Measurements from ENCODE around the gene SBSN. TPM values are rescaled to one million over a fixed set of nuclear protein-coding genes. Genes with fewer than 3 reads are reported as not detected.

The SBSN gene
- total RNA-seq, 1 experiment from 2014 or later = 0.39 TPM

DNA sequence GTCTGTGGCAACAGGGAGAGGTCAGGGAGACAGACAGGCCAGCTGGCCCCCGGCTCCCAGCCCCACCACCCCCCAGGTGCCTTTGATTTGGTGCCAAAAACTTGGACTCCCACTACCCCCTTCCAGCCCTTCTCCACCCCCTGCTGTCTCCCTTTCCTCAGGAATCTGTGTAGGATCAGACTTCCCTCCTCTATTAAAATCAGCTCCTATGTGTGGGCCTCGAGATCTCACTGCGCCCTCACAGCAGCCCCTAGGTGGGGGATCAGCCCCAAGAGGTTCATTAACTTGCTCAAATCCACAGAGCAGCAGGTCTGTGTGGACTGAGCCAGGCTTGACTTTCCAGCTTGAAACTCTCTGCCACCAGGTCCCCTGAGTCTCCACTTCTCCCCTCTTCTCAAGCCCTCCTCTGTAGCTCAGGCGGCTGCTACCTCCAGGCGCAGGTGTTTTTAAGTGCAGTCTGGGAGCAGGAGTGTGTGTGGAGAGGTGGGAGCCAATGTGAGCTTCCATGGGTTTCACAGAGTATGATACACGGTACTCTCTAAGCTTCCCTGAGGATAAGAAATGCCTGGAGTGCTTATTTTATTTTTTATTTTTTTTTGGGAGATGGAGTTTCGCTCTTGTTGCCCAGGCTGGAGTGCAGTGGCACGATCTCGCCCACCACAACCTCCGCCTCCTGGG, 6.8 kb upstream of the SBSN start:
- H3K4me1 ChIP-seq (ENCODE audit: control insufficient read depth, insufficient read depth, low read length) = peaks cover 4% of the 10 kb centered on the region; the same call in 1 of the 2 replicates
- no peaks in the 10 kb centered on the region for H3K27me3 ChIP-seq (ENCODE audit: control insufficient read depth, insufficient read depth, low read length)
- ATAC-seq (no peak), DNase-seq (ENCODE audit: low read depth, low spot score) (no peak)
- intact Hi-C loops (cut with micrococcal nuclease; ENCODE audit: unreplicated experiment) (no loop called here), in situ Hi-C loops (cut with HindIII; ENCODE audit: low pct_unique_long_range_greater_than_20kb, low sequenced_read_pairs) (no loop called here)
- no TSS peak for BruUV-seq (replicated peaks)
- POLR2A ChIA-PET = no interaction called here
- no peaks in the 10 kb centered on the region for H3K36me3 ChIP-seq (ENCODE audit: control insufficient read depth, insufficient read depth, low read length)
- TF ChIP-seq SIN3A (IDR thresholded peaks at IDR 0.05; ENCODE audit: borderline replicate concordance, insufficient read depth, low read depth, low read length) = no peak
- TF ChIP-seq, protein P1, sequence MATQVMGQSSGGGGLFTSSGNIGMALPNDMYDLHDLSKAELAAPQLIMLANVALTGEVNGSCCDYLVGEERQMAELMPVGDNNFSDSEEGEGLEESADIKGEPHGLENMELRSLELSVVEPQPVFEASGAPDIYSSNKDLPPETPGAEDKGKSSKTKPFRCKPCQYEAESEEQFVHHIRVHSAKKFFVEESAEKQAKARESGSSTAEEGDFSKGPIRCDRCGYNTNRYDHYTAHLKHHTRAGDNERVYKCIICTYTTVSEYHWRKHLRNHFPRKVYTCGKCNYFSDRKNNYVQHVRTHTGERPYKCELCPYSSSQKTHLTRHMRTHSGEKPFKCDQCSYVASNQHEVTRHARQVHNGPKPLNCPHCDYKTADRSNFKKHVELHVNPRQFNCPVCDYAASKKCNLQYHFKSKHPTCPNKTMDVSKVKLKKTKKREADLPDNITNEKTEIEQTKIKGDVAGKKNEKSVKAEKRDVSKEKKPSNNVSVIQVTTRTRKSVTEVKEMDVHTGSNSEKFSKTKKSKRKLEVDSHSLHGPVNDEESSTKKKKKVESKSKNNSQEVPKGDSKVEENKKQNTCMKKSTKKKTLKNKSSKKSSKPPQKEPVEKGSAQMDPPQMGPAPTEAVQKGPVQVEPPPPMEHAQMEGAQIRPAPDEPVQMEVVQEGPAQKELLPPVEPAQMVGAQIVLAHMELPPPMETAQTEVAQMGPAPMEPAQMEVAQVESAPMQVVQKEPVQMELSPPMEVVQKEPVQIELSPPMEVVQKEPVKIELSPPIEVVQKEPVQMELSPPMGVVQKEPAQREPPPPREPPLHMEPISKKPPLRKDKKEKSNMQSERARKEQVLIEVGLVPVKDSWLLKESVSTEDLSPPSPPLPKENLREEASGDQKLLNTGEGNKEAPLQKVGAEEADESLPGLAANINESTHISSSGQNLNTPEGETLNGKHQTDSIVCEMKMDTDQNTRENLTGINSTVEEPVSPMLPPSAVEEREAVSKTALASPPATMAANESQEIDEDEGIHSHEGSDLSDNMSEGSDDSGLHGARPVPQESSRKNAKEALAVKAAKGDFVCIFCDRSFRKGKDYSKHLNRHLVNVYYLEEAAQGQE (IDR thresholded peaks at IDR 0.05; ENCODE audit: insufficient read depth in 1 of 2, low read depth in 2 of 2, low read length in 1 of 2) = no peak
- no peak for TF ChIP-seq TCF7L2 (IDR thresholded peaks at IDR 0.05; ENCODE audit: low read depth, low read length)
- TF ChIP-seq, protein P2, sequence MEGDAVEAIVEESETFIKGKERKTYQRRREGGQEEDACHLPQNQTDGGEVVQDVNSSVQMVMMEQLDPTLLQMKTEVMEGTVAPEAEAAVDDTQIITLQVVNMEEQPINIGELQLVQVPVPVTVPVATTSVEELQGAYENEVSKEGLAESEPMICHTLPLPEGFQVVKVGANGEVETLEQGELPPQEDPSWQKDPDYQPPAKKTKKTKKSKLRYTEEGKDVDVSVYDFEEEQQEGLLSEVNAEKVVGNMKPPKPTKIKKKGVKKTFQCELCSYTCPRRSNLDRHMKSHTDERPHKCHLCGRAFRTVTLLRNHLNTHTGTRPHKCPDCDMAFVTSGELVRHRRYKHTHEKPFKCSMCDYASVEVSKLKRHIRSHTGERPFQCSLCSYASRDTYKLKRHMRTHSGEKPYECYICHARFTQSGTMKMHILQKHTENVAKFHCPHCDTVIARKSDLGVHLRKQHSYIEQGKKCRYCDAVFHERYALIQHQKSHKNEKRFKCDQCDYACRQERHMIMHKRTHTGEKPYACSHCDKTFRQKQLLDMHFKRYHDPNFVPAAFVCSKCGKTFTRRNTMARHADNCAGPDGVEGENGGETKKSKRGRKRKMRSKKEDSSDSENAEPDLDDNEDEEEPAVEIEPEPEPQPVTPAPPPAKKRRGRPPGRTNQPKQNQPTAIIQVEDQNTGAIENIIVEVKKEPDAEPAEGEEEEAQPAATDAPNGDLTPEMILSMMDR (IDR thresholded peaks at IDR 0.05) = no peak
- no peak for TF ChIP-seq POLR2AphosphoS5 (IDR thresholded peaks at IDR 0.05; ENCODE audit: low read depth, low read length)
- no peaks in the 10 kb centered on the region for H3K9me3 ChIP-seq (ENCODE audit: control insufficient read depth, insufficient read depth, low read depth, low read length)
- H3K4me3 ChIP-seq (ENCODE audit: low read depth in 2 of 2, low read length in 2 of 2) = no peak overlapping the region
- H3K27ac ChIP-seq (ENCODE audit: low read length) = no peak overlapping the region
- CTCF ChIA-PET = interaction anchor here (0.6 kb wide), 1 partner anchor 181 kb away, joined by 3 read pairs; no protein-coding TSS in a partner anchor

DNA sequence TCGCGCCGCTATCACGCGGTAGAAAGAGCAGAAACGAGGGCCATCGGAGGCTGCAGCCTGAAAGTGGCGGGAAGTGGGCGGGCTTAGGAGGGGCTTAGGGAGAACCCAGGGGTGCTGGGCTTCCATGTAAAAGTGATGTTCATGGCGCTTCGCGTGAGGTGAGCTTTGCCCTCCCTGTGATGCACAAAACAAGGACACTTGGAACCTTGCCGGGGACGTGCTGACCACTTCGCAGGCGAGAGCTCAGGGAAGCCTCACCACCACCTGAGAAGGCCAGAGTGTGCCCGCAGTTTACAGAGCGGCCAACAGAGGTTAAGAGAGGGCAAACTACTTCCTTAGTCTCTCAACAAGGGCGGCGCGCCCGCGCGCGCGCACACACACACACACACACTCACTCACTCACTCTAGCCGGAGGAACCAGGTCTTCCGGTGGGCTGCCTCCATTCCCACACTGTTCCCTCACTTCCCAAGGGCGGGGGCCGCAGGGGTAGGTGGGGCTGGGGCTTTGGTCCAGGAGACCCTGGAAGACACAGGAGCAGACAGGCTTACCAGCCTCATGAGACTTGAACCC, 5.8 kb upstream of the SBSN start:
- peak; percentile 63 for ATAC-seq
- Histone ChIP-seq H3K4me3 (ENCODE audit: low read depth in 2 of 2, low read length in 2 of 2) (no peak overlapping the region), H3K4me1 (ENCODE audit: control insufficient read depth, insufficient read depth, low read length) (peaks cover 4% of the 10 kb centered on the region; the same call in 1 of the 2 replicates), H3K36me3 (ENCODE audit: control insufficient read depth, insufficient read depth, low read length) (no peaks in the 10 kb centered on the region), H3K27me3 (ENCODE audit: control insufficient read depth, insufficient read depth, low read length) (no peaks in the 10 kb centered on the region), H3K9me3 (ENCODE audit: control insufficient read depth, insufficient read depth, low read depth, low read length) (no peaks in the 10 kb centered on the region), H3K27ac (ENCODE audit: low read length) (no peak overlapping the region)
- in situ Hi-C loops (cut with HindIII; ENCODE audit: low pct_unique_long_range_greater_than_20kb, low sequenced_read_pairs) = no loop called here
- POLR2A ChIA-PET = interaction anchor here (0.6 kb wide), 1 partner anchor 96 kb away, joined by 3 read pairs; no protein-coding TSS in a partner anchor
- intact Hi-C loops (cut with micrococcal nuclease; ENCODE audit: unreplicated experiment) = no loop called here
- TF ChIP-seq POLR2AphosphoS5 (IDR thresholded peaks at IDR 0.05; ENCODE audit: low read depth, low read length) (no peak), SIN3A (IDR thresholded peaks at IDR 0.05; ENCODE audit: borderline replicate concordance, insufficient read depth, low read depth, low read length) (no peak), TCF7L2 (IDR thresholded peaks at IDR 0.05; ENCODE audit: low read depth, low read length) (no peak)
- TF ChIP-seq, protein P2 (IDR thresholded peaks at IDR 0.05) = no peak
- TF ChIP-seq, protein P1 (IDR thresholded peaks at IDR 0.05; ENCODE audit: insufficient read depth in 1 of 2, low read depth in 2 of 2, low read length in 1 of 2) = no peak
- DNase-seq (ENCODE audit: low read depth, low spot score) = no peak
- no TSS peak for BruUV-seq (replicated peaks)
- CTCF ChIA-PET = no interaction called here

Data from Panc1 (cell line).